ENCODE data around the gene FOXP1. TPM values are rescaled to one million over a fixed set of nuclear protein-coding genes. Genes with fewer than 3 reads are reported as not detected.

Gene FOXP1
- total and polyA plus RNA-seq, 2 of the 8 experiments (the other 6 are each of a cell fraction or from before 2014, with no cell fraction given): 13.9 to 25.4 TPM

- H2BK120ac ChIP-seq (replicated peaks; ENCODE audit: low read depth, low read length): no peak overlapping the region
- no peak overlapping the region for H3K4me3 ChIP-seq (ENCODE audit: extremely low read depth in 1 of 4, insufficient read depth in 2 of 4, low read depth in 3 of 4, low read length in 4 of 4)
- ChIA-PET POLR2A (ENCODE audit: partially characterized antibody) (no interaction called here), CTCF (ENCODE audit: partially characterized antibody) (interaction anchor here (1.2 to 1.3 kb wide), 2 partner anchors 15 to 102 kb away, joined by 3 to 4 read pairs; no protein-coding TSS in a partner anchor)
- H2BK15ac ChIP-seq (ENCODE audit: low read length): no peak overlapping the region
- no peak overlapping the region for H2AFZ ChIP-seq (ENCODE audit: low read length)
- no peak overlapping the region for H2BK12ac ChIP-seq (ENCODE audit: low read depth, low read length)
- H4K20me1 ChIP-seq (replicated peaks in 1 of 2; ENCODE audit: control insufficient read depth in 1 of 2, insufficient read depth in 2 of 2, low read length in 2 of 2): no peaks in the 10 kb centered on the region
- H3K18ac ChIP-seq (ENCODE audit: extremely low read depth, low read length): no peak overlapping the region
- H3K9me3 ChIP-seq (ENCODE audit: insufficient read depth in 2 of 2, low read depth in 1 of 2, low read length in 1 of 2): no peaks in the 10 kb centered on the region
- H3K9ac ChIP-seq (replicated peaks in 1 of 4; ENCODE audit: extremely low read depth in 1 of 4, low read depth in 3 of 4, low read length in 3 of 4): no peak overlapping the region
- H3K23ac ChIP-seq (ENCODE audit: insufficient read length): no peak overlapping the region
- no peak for FAIRE-seq
- no peak overlapping the region for H4K5ac ChIP-seq (ENCODE audit: insufficient read length, low read depth, low read length)
- no peaks in the 10 kb centered on the region for H3K79me2 ChIP-seq (ENCODE audit: control insufficient read depth in 1 of 2, insufficient read depth in 2 of 2, low read length in 2 of 2)
- DNase-seq (ENCODE audit: low read depth in 1 of 2, low spot score in 2 of 2): no peak
- no peaks in the 10 kb centered on the region for H3K36me3 ChIP-seq (ENCODE audit: control insufficient read depth in 2 of 4, insufficient read depth in 4 of 4, low read length in 3 of 4)
- peaks cover 0 to 6% (median 5%) of the 10 kb centered on the region in 4 experiments; a peak in 4 of 7 replicates for H3K4me1 ChIP-seq (replicated peaks in 1 of 4; ENCODE audit: control insufficient read depth in 3 of 4, insufficient read depth in 4 of 4, low read length in 3 of 4)
- H3K4me2 ChIP-seq (ENCODE audit: insufficient read depth in 1 of 2, low read depth in 2 of 2, low read length in 2 of 2): no peak overlapping the region
- H4K91ac ChIP-seq (replicated peaks; ENCODE audit: insufficient read length, low read length): no peak overlapping the region
- H3K14ac ChIP-seq (ENCODE audit: insufficient read length): no peak overlapping the region
- TF ChIP-seq SUZ12 (IDR thresholded peaks at IDR 0.05; ENCODE audit: low read length) (no peak), SIX5 (IDR thresholded peaks at IDR 0.05; ENCODE audit: low read depth, low read length) (no peak), RAD21 (IDR thresholded peaks at IDR 0.05 in 1 of 2, conservative IDR thresholded peaks at IDR 0.05 in 1 of 2; ENCODE audit: low read depth in 2 of 2, low read length in 2 of 2) (no peak), YY1 (IDR thresholded peaks at IDR 0.05; ENCODE audit: low read depth, low read length) (no peak), CBX5 (IDR thresholded peaks at IDR 0.05; ENCODE audit: low read depth, low read length) (no peak)
- no peak overlapping the region for H2BK5ac ChIP-seq (ENCODE audit: low read depth, low read length)
- no peak overlapping the region for H2BK20ac ChIP-seq (ENCODE audit: low read length)
- 91% methylated on average over 1 of the region's 1 CpG; no CpG with 5 or more reads in 1 of the 2 experiments for WGBS, 2 experiments (ENCODE audit: extremely low coverage in 1 of 2, insufficient coverage in 1 of 2, insufficient read length in 1 of 2, insufficient replicate concordance in 2 of 2, low coverage in 1 of 2, low lambda C conversion rate in 2 of 2, missing lambda C conversion rate in 1 of 2)
- no peak overlapping the region for H3K27ac ChIP-seq (ENCODE audit: low read depth, low read length)
- no peak overlapping the region for H3K56ac ChIP-seq (replicated peaks; ENCODE audit: insufficient read length, low read depth, low read length)
- no peak overlapping the region for H4K8ac ChIP-seq (ENCODE audit: extremely low read depth, insufficient read depth, low read length)
- no peak overlapping the region for H3K4ac ChIP-seq (replicated peaks; ENCODE audit: insufficient read length, low read depth, low read length)
- no peak overlapping the region for H2AK5ac ChIP-seq (ENCODE audit: low read depth, low read length)
- H3K79me1 ChIP-seq (ENCODE audit: low read depth, low read length): no peaks in the 10 kb centered on the region
- H3K27me3 ChIP-seq (replicated peaks in 1 of 4; ENCODE audit: control insufficient read depth in 3 of 4, extremely low read depth in 1 of 4, insufficient read depth in 3 of 4, low read length in 3 of 4): no peaks in the 10 kb centered on the region
- H3K23me2 ChIP-seq (ENCODE audit: low read depth, low read length): no peaks in the 10 kb centered on the region; the same call in 1 of the 2 replicates
Observed at GRCh38 chr3:71409352-71409751, 174.2 kb downstream of the FOXP1 start.

Data from H1 (cell line).